Skin epidermis (tissue), 12 donors: ENCODE data around the gene PRPH.
"Not testable (repeated sequence)": the region's sequence is repeated elsewhere in the genome, so short reads cannot be mapped to it uniquely, and the experiment has no call there.

Experiments used
- H3K27ac ChIP-seq, 21 experiments: fragments of 200-600 bp; sonication (generic) in 11 of 21; one replicate each; pipeline ENCODE4 v1.5.0; 2020; ENCODE audit warnings: mild to moderate bottlenecking in 3 of 21, inconsistent platforms in 2 of 21, moderate library complexity in 2 of 21
- H3K4me3 ChIP-seq, 7 experiments: fragments of 200-600 bp; sonication (generic) in 2 of 7; one replicate each; pipeline ENCODE4 v1.5.0; 2020; ENCODE audit warnings: inconsistent platforms in 2 of 7, mild to moderate bottlenecking in 2 of 7, moderate library complexity in 1 of 7

PRPH gene

GRCh38 chr12:49274396-49275069 lies 20.4 kb upstream of the PRPH start:
- H3K27ac ChIP-seq: no peak overlapping the region
- no peak overlapping the region for H3K4me3 ChIP-seq

DNA sequence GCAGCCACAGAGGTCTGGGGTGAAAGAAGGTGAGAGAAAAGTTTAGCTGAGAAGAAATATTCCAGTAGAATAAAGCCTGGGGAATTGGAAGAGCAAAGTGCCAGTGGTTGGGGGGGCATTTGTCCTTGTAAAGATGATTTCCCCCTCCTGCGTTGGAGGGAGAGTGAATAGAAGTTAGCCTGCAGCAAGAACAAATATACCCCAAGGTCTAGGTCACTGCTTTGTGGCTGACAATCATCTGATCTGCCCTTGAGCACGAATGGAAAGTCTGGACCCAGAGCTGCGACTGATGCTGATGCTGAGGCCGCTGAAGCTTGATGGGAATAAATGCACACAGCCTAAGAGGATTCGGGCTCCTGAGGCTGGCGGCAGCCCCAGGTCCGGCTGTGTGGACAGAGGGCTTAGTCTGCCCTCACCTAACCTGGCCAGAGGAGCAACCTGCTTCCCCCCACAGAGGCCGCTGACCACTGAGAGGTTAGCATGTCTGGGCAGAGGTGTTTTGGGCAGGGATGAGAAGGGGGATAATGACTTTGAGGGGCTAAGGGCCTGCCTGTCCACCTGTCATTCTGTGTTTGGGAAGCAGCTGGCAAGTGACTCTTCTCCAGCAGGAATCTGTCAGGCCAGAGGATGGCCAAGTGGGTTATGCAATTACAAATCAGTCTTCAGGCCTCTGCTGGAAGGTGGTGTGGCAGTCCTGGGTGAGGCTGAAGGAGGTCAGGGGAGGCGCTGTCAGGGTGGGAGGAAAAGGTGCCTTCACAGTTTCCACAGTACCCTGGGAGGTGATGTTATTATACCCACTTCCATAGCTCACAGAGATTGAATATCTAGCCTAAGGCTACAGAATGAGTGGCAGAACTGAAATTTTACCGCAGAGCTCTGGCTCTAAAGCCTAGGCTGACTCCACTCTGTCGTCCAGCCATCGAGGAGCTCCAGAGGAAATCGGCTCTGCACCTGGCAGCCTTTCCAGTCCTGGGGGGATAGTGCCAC lies 18.4 kb upstream of the PRPH start:
- H3K4me3 ChIP-seq: no peak overlapping the region

DNA sequence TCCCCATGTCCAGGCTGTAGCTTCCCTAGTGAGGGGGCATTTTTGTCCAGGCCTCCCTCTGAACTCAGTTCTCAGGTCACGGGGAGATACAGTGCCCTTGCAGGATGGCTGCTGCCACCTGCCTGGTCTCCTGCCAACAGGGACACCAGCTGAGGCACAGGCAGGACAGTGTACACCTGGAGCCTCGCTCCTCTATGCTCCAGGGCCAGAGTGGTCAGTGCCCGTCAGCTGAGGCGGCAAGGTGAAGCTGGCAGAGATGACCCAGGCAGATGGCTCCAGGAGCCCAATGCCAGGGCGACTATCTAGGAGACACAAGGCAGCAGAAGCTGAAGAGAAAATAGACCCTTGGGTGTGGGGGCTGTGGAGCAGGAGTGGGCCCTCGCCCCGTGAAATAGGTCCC lies 17.5 kb upstream of the PRPH start:
- Histone ChIP-seq H3K27ac (no peak overlapping the region), H3K4me3 (no peak overlapping the region)

More for the DNA sequence above, 18.4 kb upstream of the PRPH start:
- no peak overlapping the region for H3K27ac ChIP-seq

- H3K27ac ChIP-seq: no peak overlapping the region
- H3K4me3 ChIP-seq: no peak overlapping the region
Measured at GRCh38 chr12:49279706-49280159, 15.2 kb upstream of the PRPH start.

DNA sequence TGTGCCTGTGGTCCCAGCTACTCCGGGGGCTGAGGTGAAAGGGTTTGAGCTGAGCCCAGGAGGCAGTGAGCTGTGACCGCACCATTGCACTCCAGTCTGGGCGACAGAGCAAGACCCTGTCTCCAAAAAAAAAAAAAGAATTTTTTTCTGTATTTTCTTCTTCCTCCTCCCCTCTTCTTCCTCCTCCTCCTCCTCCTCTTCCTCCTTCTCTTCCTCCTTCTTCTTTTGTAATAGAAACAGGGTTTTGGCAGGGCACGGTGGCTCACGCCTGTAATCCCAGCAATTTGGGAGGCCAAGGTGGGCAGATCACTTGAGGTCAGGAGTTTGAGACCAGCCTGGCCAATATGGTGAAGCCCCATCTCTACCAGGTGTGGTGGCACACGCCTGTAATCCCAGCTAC lies 14.4 kb upstream of the PRPH start:
- not testable (repeated sequence) for H3K27ac ChIP-seq, H3K4me3 ChIP-seq

DNA sequence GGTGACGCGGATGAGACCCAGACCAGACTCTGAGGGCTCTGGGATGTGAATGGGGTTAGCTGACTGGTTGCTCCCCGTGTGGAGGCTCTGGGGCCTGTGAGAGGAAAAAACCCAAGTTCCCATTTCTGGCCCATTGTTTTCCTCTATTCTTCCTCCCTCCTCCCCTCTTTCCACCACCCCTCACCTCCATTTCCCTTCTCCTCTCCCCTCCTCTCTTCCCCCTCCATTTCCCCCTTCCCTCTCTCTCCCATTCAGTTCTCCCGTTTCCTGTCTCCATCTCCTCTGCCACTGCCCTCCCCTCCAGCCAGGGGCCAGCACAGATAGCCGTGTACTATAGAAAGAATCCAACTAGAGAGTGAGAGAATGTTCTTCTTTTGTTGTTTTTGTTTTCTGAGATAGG lies 12.6 kb upstream of the PRPH start:
- Histone ChIP-seq H3K27ac (no peak overlapping the region), H3K4me3 (no peak overlapping the region)

- H3K4me3 ChIP-seq, H3K27ac ChIP-seq: not testable (repeated sequence)
Measured at GRCh38 chr12:49282740-49283375, 12.1 kb upstream of the PRPH start.

GRCh38 chr12:49283541-49284429 lies 11.2 kb upstream of the PRPH start:
- H3K27ac ChIP-seq: no peak overlapping the region

GRCh38 chr12:49284672-49285071 lies 10.3 kb upstream of the PRPH start:
- no peak overlapping the region for H3K4me3 ChIP-seq
- H3K27ac ChIP-seq: no peak overlapping the region

More at GRCh38 chr12:49283541-49284429, 11.2 kb upstream of the PRPH start:
- no peak overlapping the region for H3K4me3 ChIP-seq

DNA sequence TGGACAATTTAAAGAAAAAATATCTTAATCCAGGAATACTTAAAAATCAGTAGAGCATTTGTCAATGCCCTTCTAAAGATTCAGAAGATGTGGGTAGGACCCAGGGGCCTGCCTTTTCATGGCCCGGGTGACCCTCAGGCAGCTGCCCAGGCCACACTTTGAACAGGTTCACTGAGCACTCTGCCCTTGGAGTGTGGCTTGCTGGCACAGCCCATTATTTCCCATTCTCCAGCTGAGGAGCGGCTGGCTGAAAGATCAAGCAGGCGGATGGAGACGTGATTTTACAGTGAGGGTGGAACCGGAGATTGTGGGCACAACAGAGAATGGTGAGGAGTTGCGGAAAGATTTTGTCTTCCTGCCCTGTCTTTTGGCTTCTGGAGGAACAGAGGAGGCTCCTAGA lies 7.1 kb upstream of the PRPH start:
- H3K4me3 ChIP-seq: no peak overlapping the region
- H3K27ac ChIP-seq: no peak overlapping the region

DNA sequence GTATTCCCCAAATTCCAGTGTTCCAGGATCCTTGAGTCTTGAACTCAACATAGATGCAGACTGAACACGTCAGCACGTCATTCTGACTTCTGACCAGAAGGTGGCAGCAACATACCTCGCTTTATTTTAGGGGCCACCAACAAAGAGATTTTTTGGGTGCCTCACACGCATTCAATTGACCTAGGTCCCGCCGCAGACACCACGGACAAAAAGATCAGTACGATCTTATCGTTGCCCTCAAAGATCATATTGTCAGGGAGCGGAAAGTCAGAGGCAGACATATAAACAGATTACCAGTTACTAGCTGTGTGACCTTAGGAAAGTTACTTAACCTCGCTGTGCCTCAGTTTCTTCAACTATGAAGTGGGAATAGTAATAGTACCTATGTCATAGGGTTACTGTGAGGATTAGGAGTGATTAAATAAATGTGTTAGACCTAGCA lies 6.5 kb upstream of the PRPH start:
- Histone ChIP-seq H3K4me3 (no peak overlapping the region), H3K27ac (no peak overlapping the region)

- H3K4me3 ChIP-seq: no peak overlapping the region
- no peak overlapping the region for H3K27ac ChIP-seq
Measured at GRCh38 chr12:49288922-49289555, 5.9 kb upstream of the PRPH start.

DNA sequence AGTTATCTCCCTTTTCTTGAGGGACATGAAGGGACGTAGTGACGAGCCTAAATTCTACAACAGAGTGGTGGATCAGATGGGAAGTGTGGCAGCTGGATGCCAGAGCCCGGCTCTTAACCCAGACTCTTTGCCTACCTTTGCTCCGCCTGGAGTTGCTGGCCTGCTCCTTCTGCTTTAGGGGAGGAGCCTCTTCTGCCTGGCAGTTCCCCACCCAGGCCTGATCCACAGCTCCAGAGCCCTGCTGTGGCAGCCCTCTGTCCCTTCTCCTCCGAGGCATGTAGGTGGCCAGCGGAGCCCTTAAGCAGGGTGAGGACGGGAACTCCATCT lies 2.3 kb upstream of the PRPH start:
- Histone ChIP-seq H3K4me3 (no peak overlapping the region), H3K27ac (peak overlapping the region in 1 of 21 experiments; percentile 3)

GRCh38 chr12:49293056-49293956 lies 1.6 kb upstream of the PRPH start:
- peak overlapping the region in 1 of 21 experiments; percentile 3 for H3K27ac ChIP-seq
- peak overlapping the region in 1 of 7 experiments; percentile 19 for H3K4me3 ChIP-seq

DNA sequence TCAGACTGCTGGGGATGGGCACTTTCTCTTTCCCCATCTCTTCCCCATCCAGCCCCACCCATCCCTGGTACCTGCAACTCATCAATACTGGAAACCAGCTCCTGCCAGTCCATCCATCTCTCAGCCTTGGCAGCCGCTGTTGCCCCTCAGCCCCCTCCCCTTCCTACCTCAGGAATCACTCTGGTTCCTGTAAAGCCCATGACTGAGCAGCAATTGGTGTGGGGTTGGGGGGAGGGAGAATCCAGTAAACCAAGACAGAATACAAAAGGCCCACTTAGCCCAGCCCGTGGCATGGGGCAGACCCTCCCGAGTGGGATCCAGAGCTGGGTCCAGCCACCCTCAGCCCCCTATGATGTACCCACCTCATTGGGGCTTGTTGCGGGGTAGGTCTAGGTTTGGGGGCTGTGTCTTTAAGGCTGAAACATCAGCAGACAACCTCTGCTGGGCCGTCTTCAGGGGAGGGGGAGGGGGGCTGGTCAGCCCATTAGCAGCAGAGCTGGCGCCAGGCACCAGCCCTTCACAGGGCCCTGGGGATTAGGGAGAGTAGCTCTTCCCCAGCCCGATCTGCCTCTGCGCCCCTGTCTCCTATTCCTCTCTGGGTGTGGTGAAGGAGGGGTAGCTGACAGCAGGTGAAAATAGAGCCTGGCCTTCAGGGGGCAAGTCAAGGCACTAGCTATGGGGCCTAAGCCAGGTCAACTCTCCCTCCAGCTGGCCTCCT lies 702 bp upstream of the PRPH start:
- Histone ChIP-seq H3K4me3 (no peak overlapping the region), H3K27ac (no peak overlapping the region)

GRCh38 chr12:49294804-49295081 lies 204 bp upstream of the PRPH start:
- H3K4me3 ChIP-seq: no peak overlapping the region
- no peak overlapping the region for H3K27ac ChIP-seq

- peak overlapping the region in 2 of 7 experiments; percentile 24 to 26 for H3K4me3 ChIP-seq
- H3K27ac ChIP-seq: no peak overlapping the region
Measured at GRCh38 chr12:49296034-49296835, 1.3 kb downstream of the PRPH start.
